T-helper 9 cell (primary cell): Measurements from ENCODE around the gene TANGO6.
A peak's percentile ranks its signal among the peaks of the same experiment; 100 is the strongest.
"Not testable (repeated sequence)": the region's sequence is repeated elsewhere in the genome, so short reads cannot be mapped to it uniquely, and the experiment has no call there.

Experiments used
- DNase-seq: peaks from one replicate; pipeline ENCODE4 v3.0.0-alpha.2; 2020

The TANGO6 gene

GRCh38 chr16:69123910-69124309 is 280.6 kb downstream of the TANGO6 start:
- DNase-seq, result peak; percentile 55

GRCh38 chr16:69124406-69124805 is 281.1 kb downstream of the TANGO6 start:
- not testable (repeated sequence) for DNase-seq

DNA sequence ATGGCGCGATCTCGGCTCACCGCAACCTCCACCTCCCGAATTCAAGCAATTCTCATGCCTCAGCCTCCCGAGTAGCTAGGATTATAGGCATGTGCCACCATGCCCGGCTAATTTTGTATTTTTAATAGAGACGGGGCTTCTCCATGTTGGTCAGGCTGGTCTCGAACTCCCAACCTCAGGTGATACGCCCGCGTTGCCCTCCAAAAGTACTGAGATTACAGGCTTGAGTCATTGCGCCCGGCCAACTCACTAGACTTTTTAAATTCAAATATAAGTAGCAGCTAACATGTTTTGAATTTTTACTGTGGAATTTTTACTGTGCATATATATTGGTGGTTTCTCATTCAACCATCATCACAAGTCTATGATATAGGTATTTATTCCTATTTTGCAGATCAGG is 281.6 kb downstream of the TANGO6 start:
- not testable (repeated sequence) for DNase-seq

GRCh38 chr16:69126221-69126620 is 282.9 kb downstream of the TANGO6 start:
- no peak for DNase-seq

DNA sequence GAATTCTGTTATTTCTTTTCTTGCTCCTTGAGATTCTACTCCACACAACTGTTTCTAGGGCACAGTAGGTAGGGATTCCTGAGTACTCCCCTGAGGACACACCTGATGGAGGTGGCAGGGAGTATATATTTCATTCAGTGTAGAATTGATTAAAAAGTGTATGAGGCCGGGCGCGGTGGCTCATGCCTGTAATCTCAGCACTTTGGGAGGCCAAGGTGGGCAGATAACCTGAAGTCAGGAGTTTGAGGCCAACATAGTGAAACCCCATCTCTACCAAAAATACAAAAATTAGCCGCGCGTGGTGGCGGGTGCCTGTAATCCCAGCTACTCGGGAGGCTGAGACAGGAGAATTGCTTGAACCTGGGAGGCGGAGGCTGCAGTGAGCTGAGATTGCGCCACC is 283.5 kb downstream of the TANGO6 start:
- not testable (repeated sequence) for DNase-seq

DNA sequence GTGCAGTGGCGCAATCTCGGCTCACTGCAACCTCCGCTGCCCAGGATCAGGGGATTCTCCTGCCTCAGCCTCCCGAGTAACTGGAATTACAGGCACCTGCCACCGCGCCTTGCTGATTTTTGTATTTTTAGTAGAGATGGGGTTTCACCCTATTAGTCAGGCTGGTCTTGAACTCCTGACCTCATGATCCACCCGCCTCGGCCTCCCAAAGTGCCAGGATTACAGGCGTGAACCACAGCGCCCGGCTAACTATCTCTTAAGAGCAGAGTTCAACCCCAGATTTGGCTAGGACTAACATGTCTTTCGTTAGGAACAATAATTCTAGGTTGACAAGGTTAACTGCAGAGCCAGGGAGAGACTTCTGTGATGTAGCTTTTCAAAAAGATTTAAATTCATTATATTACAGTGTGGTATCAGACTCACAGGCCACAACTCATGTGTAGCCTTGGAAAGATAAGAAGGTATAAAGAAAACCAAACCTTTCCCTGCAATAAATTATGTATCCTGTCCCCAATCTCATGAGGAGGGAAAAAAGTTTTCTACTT is 284.7 kb downstream of the TANGO6 start:
- no peak for DNase-seq

GRCh38 chr16:69130461-69130860 is 287.1 kb downstream of the TANGO6 start:
- no peak for DNase-seq

DNA sequence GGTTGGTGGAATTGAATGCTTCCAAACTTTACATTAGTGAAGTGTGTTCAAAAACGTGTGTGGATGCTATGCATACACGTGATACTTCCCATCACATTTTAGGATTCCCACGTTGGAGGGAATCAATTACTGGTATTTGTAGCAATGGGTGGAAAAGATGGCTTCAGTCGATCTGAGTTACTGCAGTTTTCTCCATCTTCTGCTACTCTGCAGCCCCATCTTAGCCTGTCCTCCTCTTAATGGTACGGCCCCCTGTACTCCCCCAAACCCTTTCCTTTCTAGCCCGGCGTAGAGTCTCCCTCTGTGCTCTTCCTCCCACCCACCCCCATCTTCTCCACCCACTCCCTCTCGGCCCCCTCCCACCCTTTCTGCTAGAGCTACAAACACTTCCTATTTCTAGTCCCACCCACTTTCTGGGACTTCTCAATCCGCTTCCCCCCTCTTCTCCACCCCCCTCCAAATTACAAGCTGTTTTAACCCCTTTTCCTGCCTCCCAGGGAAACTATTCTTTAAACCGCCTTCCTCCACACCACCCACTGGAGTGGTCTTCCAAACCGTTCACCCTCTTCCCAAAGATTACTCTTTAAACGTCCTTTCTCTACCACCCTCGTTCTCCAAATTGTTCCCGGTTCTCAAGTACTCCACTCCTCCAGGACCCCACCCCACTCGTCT is 288.0 kb downstream of the TANGO6 start:
- no peak for DNase-seq

GRCh38 chr16:69131839-69132423 is 288.6 kb downstream of the TANGO6 start:
- peak; percentile 62 for DNase-seq

- DNase-seq, result peak; percentile 81
Observed at GRCh38 chr16:69132424-69133252, 289.3 kb downstream of the TANGO6 start, which contains the start of the genes CHTF8 and UTP4. CHTF8 (minus strand) TSS chr16:69132588; CDS start chr16:69121458, 11,130 bp downstream. UTP4 (plus strand) TSS chr16:69132649; CDS start chr16:69133460, 811 bp downstream.

- no peak for DNase-seq
Observed at GRCh38 chr16:69133373-69133954, 290.1 kb downstream of the TANGO6 start.
